Breast epithelium (tissue), 4 donors: ENCODE results near the gene C2orf76. TPM values are rescaled to one million over a fixed set of nuclear protein-coding genes. Genes with fewer than 3 reads are reported as not detected.

Experiments
- DNase-seq, 2 donors: peaks; one replicate each; pipeline ENCODE4 v3.0.0-alpha.2; 2019; ENCODE audit warnings: low spot score in 2 of 2
- H3K27ac ChIP-seq, 2 donors: fragments of 200-600 bp; sonication (generic) in 1 of 2; one replicate each; pipeline ENCODE4 v1.5.1; 2016 to 2019; ENCODE audit warnings: mild to moderate bottlenecking in 1 of 2
- H3K27me3 ChIP-seq, 2 donors: fragments of 200-600 bp; sonication (generic) in 1 of 2; one replicate each; pipeline versions ENCODE4 v1.5.1 to v1.6.0; 2017 to 2019; ENCODE audit warnings: control low read depth in 1 of 2, mild to moderate bottlenecking in 1 of 2
- H3K36me3 ChIP-seq: fragments of 200-600 bp; one replicate; pipeline ENCODE4 v1.5.1; 2019
- H3K4me1 ChIP-seq, 2 donors: fragments of 200-600 bp; sonication (generic); one replicate each; pipeline ENCODE4 v1.5.1; 2016 to 2019; ENCODE audit warnings: control low read depth in 1 of 2
- H3K4me3 ChIP-seq, 3 donors: fragments of 200-600 bp; sonication (generic); 1 replicate in 2 of 3; 2 replicates in 1 of 3; pipeline ENCODE4 v1.5.1; 2016 to 2019; ENCODE audit warnings: mild to moderate bottlenecking in 3 of 3, moderate library complexity in 2 of 3
- H3K9me3 ChIP-seq, 2 donors: fragments of 200-600 bp; sonication (generic) in 1 of 2; one replicate each; pipeline ENCODE4 v1.5.1; 2016 to 2019; ENCODE audit warnings: control low read depth in 1 of 2
- POLR2A ChIP-seq: fragments of 450-650 bp; IDR thresholded peaks from one replicate; pipeline ENCODE4 v1.6.1; 2016; ENCODE audit warnings: antibody characterized with exemption, mild to moderate bottlenecking, moderate library complexity
- POLR2AphosphoS5 ChIP-seq, 3 donors: sonication (generic); formaldehyde crosslinking; IDR thresholded peaks; one replicate each; pipeline ENCODE4 v1.6.1; 2017; ENCODE audit warnings: antibody characterized with exemption in 3 of 3
- intact Hi-C: fragments of 100-400 bp; cut with DNase I; formaldehyde crosslinking; loops from one replicate; pipeline ENCODE4 v1.15.1; 2023; ENCODE audit warnings: low total_unique reads
- total RNA-seq, 3 donors: library from RNA; depleted of rRNA; stranded (reverse); fragments of >200 nt; gene quantifications; one replicate each; pipeline ENCODE4 v1.1.0, GENCODE V29; 2016
- TF ChIP-seq, protein P1 (sequence below), 3 donors: fragments of 450-650 bp; IDR thresholded peaks; one replicate each; pipeline ENCODE4 v1.5.1; 2016 to 2017; ENCODE audit warnings: antibody characterized with exemption in 3 of 3, mild to moderate bottlenecking in 3 of 3, moderate library complexity in 3 of 3

C2orf76 gene
- total RNA-seq, 3 donors from 2014 or later, result 12.5 to 17.0 (median 13.0) TPM

GRCh38 chr2:119360423-119360966, 6.1 kb downstream of the C2orf76 start:
- Histone ChIP-seq H3K4me3 (no peak overlapping the region), H3K9me3 (no peaks in the 10 kb centered on the region), H3K27me3 (no peaks in the 10 kb centered on the region), H3K4me1 (no peaks in the 10 kb centered on the region), H3K27ac (no peak overlapping the region), H3K36me3 (no peaks in the 10 kb centered on the region)
- intact Hi-C loops, result loop anchor here (2.0 kb wide), 1 partner anchor 28 kb away; no protein-coding TSS in a partner anchor
- no peak for TF ChIP-seq POLR2A
- TF ChIP-seq POLR2AphosphoS5 (IDR thresholded peaks at IDR 0.05), result no peak
- TF ChIP-seq, protein P1, sequence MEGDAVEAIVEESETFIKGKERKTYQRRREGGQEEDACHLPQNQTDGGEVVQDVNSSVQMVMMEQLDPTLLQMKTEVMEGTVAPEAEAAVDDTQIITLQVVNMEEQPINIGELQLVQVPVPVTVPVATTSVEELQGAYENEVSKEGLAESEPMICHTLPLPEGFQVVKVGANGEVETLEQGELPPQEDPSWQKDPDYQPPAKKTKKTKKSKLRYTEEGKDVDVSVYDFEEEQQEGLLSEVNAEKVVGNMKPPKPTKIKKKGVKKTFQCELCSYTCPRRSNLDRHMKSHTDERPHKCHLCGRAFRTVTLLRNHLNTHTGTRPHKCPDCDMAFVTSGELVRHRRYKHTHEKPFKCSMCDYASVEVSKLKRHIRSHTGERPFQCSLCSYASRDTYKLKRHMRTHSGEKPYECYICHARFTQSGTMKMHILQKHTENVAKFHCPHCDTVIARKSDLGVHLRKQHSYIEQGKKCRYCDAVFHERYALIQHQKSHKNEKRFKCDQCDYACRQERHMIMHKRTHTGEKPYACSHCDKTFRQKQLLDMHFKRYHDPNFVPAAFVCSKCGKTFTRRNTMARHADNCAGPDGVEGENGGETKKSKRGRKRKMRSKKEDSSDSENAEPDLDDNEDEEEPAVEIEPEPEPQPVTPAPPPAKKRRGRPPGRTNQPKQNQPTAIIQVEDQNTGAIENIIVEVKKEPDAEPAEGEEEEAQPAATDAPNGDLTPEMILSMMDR (IDR thresholded peaks at IDR 0.05), result no peak
- no peak for DNase-seq

- intact Hi-C loops, result loop anchor here (2.0 kb wide), 1 partner anchor 29 kb away; no protein-coding TSS in a partner anchor
Observed at GRCh38 chr2:119359774-119360173, 6.9 kb downstream of the C2orf76 start.

DNA sequence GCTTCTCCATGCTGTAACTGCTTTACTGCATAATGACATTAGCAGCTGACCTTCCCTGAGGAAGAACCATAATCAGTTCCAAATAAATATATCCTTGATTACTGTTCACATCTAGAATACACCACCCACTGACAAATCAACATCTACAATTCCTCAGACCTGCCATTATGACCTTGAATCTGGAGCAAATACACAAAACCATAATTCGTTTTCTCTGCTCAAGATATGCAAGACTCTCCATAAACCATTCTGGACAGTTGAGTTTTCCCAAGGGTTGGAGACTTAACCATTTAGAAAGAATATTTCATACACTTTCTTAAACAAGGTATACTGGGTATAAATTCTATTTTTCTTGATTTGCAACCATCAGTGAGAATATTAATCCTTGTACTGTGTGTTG, 11.8 kb downstream of the C2orf76 start:
- intact Hi-C loops, result no loop called here

More at GRCh38 chr2:119359774-119360173, 6.9 kb downstream of the C2orf76 start:
- Histone ChIP-seq H3K27ac (no peak overlapping the region), H3K4me1 (no peaks in the 10 kb centered on the region), H3K9me3 (no peaks in the 10 kb centered on the region), H3K4me3 (no peak overlapping the region), H3K27me3 (no peaks in the 10 kb centered on the region), H3K36me3 (no peaks in the 10 kb centered on the region)
- TF ChIP-seq POLR2AphosphoS5 (IDR thresholded peaks at IDR 0.05) (no peak), POLR2A (no peak)
- TF ChIP-seq, protein P1 (IDR thresholded peaks at IDR 0.05), result no peak
- no peak for DNase-seq

GRCh38 chr2:119352357-119352756, 14.3 kb downstream of the C2orf76 start:
- Histone ChIP-seq H3K36me3 (no peaks in the 10 kb centered on the region), H3K4me3 (no peak overlapping the region), H3K4me1 (no peaks in the 10 kb centered on the region), H3K9me3 (no peaks in the 10 kb centered on the region), H3K27me3 (no peaks in the 10 kb centered on the region), H3K27ac (no peak overlapping the region)
- no peak for DNase-seq
- no peak for TF ChIP-seq POLR2AphosphoS5 (IDR thresholded peaks at IDR 0.05)
- TF ChIP-seq, protein P1 (IDR thresholded peaks at IDR 0.05), result no peak
- no peak for TF ChIP-seq POLR2A
- intact Hi-C loops, result no loop called here

More for the DNA sequence above, 11.8 kb downstream of the C2orf76 start:
- Histone ChIP-seq H3K27ac (no peak overlapping the region), H3K27me3 (no peaks in the 10 kb centered on the region), H3K4me1 (no peaks in the 10 kb centered on the region), H3K4me3 (no peak overlapping the region), H3K9me3 (no peaks in the 10 kb centered on the region), H3K36me3 (no peaks in the 10 kb centered on the region)
- TF ChIP-seq, protein P1 (IDR thresholded peaks at IDR 0.05), result no peak
- TF ChIP-seq POLR2AphosphoS5 (IDR thresholded peaks at IDR 0.05) (no peak), POLR2A (no peak)
- no peak for DNase-seq

DNA sequence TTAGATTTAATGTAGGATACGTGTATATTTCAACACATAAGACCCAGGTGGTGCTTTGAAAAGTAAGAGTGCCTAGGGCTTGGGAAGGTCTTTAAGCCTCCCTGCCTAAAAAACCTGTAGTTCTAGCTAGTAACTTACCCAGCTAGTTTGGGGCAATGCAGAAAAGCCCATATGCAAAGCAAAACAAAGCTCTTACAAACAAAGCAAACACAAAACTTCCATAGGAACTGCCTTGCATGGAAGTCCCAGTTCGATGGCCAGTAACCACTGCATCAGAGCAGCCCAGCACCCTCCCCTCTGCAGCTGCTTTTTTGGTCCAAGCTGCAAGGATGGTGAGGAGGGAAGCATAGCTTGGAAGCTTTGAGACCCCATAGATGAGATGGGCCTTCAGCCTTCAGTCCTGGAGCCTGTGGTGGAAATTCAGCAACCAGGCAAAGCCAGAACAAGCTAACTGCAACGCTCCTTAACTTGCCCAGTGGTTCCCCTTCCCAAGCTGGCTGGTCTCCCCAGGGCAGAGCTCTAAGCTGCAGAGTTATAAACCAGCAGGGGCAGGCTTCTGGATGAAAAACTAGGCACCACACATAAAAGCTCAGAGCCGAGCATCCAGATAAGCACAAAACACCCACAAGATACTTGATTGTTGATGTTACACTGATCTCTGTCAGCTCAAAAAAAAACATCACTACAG, 16.2 kb downstream of the C2orf76 start:
- no peak overlapping the region for H3K27ac ChIP-seq
- DNase-seq, result no peak
- H3K4me1 ChIP-seq, result no peaks in the 10 kb centered on the region
- no peak overlapping the region for H3K4me3 ChIP-seq
- TF ChIP-seq, protein P1 (IDR thresholded peaks at IDR 0.05), result no peak
- TF ChIP-seq POLR2A, result no peak
- no peak for TF ChIP-seq POLR2AphosphoS5 (IDR thresholded peaks at IDR 0.05)
- no peaks in the 10 kb centered on the region for H3K27me3 ChIP-seq
- intact Hi-C loops, result no loop called here
- no peaks in the 10 kb centered on the region for H3K9me3 ChIP-seq
- no peaks in the 10 kb centered on the region for H3K36me3 ChIP-seq
